Testis (tissue), 3 donors: ENCODE data around the gene ADCY9. TPM values are rescaled to one million over a fixed set of nuclear protein-coding genes. Genes with fewer than 3 reads are reported as not detected.

ENCODE experiments used
- DNase-seq: peaks from one replicate; pipeline ENCODE4 v3.0.0-alpha.2; 2019
- H3K27ac ChIP-seq, 2 donors: fragments of 200-600 bp; sonication (generic); one replicate each; pipeline ENCODE4 v1.5.1; 2019
- H3K27me3 ChIP-seq: fragments of 200-600 bp; sonication (generic); one replicate; pipeline ENCODE4 v1.5.1; 2019
- H3K36me3 ChIP-seq: fragments of 200-600 bp; sonication (generic); one replicate; pipeline ENCODE4 v1.5.1; 2017; ENCODE audit warnings: low read depth; ENCODE audit errors: missing control alignments
- H3K4me1 ChIP-seq: fragments of 200-600 bp; sonication (generic); one replicate; pipeline ENCODE4 v1.5.1; 2019
- H3K4me3 ChIP-seq, 2 donors: fragments of 200-600 bp; sonication (generic); one replicate each; pipeline ENCODE4 v1.5.1; 2017 to 2019
- H3K9me3 ChIP-seq: fragments of 200-600 bp; sonication (generic); one replicate; pipeline ENCODE4 v1.5.1; 2017
- CTCF ChIP-seq, 3 experiments: fragments of 450-650 bp in 2 of 3; fragments of 200-600 bp in 1 of 3; sonication (generic) in 1 of 3; IDR thresholded peaks; one replicate each; pipeline ENCODE4 v1.5.1; 2016 to 2019; ENCODE audit warnings: antibody characterized with exemption in 3 of 3, mild to moderate bottlenecking in 2 of 3, moderate library complexity in 1 of 3
- POLR2A ChIP-seq: fragments of 450-650 bp; IDR thresholded peaks from one replicate; pipeline ENCODE4 v1.6.1; 2017; ENCODE audit warnings: antibody characterized with exemption, mild to moderate bottlenecking, moderate library complexity
- WGBS, 2 donors: methylation state at CpG; one replicate each; pipeline ENCODE4 v1.1.5; 2018; 5-methylcytosine and 5-hydroxymethylcytosine counted together
- intact Hi-C: fragments of 100-400 bp; cut with DNase I; formaldehyde crosslinking; loops from one replicate; pipeline ENCODE4 v1.15.1; 2023; ENCODE audit warnings: low total_unique reads
- polyA plus RNA-seq: library from polyadenylated mRNA; stranded (reverse); fragments of 350-450 nt; fragmentation: Illumina TruSeq; extraction: RNeasy Lipid Tissue Mini Kit (QIAGEN cat#74804); gene quantifications from one replicate; pipeline ENCODE4 v1.2.3, GENCODE V29; 2014; ENCODE audit warnings: low read depth, low replicate concordance; ENCODE audit not compliant: insufficient read depth
- total RNA-seq, 2 donors: library from RNA; depleted of rRNA; stranded (reverse); fragments of >200 nt; gene quantifications; one replicate each; pipeline ENCODE4 v1.2.3, GENCODE V29; 2016

The ADCY9 gene
- total and polyA plus RNA-seq, 3 donors from 2014 or later: 19.0 to 77.2 (median 52.8) TPM

DNA sequence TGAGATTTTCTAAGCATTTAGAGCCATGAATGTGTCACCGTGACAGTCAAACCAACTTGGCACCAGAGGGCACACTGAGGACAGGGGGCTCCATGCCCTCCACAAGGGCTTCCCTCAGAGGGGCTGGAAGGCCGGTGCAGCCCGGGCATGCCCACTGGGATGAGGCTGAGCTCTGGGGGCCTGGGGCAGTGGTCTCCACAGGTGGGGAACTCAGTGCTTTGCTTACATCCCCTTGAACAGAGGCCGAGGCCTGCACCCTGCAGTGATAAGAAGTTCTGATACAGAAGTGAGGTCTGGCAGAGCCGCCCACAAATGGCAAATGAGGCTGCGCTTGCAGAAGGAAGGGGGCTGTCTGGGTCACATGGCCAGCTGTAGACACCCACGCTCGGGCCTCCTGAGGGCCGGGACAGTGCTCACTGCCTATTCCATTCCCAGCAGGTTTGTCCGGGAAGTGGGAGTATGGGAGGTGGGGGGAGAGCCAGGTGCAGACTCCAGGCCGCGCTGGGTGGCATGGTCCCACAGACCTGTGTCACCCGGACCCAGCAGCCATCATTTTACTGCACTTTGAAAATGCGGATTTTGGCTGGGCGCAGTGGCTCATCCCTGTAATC lies 118.9 kb downstream of the ADCY9 start:
- H3K27me3 ChIP-seq: no peaks in the 10 kb centered on the region
- H3K4me1 ChIP-seq: peaks cover 18% of the 10 kb centered on the region
- WGBS, 2 donors: 87 to 97% methylated on average over 7 to 15 of the region's 15 CpGs
- intact Hi-C loops: no loop called here
- no peaks in the 10 kb centered on the region for H3K9me3 ChIP-seq
- no peaks in the 10 kb centered on the region for H3K36me3 ChIP-seq
- TF ChIP-seq POLR2A (no peak), CTCF (IDR thresholded peaks at IDR 0.05) (no peak)
- H3K4me3 ChIP-seq: no peak overlapping the region
- no peak overlapping the region for H3K27ac ChIP-seq
- DNase-seq: no peak

DNA sequence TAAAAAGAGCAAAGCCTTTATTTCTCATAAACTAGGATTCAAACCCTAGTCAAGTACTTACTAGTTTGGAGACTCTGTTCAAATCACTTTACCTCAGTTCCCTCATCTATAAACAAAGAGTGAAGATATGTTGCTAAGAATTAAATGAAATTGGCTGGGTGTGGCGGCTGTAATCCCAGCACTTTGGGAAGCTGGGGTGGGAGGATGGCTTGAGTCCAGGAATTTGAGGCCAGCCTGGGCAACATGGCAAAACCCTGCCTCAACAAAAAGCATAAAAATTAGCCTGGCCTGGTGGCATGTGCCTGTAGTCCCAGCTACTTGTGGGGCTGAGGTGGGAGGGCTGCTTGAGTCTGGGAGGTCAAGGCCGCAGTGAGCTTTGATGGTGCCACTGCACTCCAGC lies 121.2 kb downstream of the ADCY9 start:
- H3K27me3 ChIP-seq: no peaks in the 10 kb centered on the region
- no peaks in the 10 kb centered on the region for H3K36me3 ChIP-seq
- WGBS, 2 donors: 39 to 42% methylated on average over 2 of the region's 2 CpGs
- TF ChIP-seq CTCF (IDR thresholded peaks at IDR 0.05): no peak
- TF ChIP-seq POLR2A: no peak
- peaks cover 12% of the 10 kb centered on the region for H3K4me1 ChIP-seq
- no peak overlapping the region for H3K4me3 ChIP-seq
- no peaks in the 10 kb centered on the region for H3K9me3 ChIP-seq
- H3K27ac ChIP-seq: no peak overlapping the region
- intact Hi-C loops: no loop called here
- no peak for DNase-seq

DNA sequence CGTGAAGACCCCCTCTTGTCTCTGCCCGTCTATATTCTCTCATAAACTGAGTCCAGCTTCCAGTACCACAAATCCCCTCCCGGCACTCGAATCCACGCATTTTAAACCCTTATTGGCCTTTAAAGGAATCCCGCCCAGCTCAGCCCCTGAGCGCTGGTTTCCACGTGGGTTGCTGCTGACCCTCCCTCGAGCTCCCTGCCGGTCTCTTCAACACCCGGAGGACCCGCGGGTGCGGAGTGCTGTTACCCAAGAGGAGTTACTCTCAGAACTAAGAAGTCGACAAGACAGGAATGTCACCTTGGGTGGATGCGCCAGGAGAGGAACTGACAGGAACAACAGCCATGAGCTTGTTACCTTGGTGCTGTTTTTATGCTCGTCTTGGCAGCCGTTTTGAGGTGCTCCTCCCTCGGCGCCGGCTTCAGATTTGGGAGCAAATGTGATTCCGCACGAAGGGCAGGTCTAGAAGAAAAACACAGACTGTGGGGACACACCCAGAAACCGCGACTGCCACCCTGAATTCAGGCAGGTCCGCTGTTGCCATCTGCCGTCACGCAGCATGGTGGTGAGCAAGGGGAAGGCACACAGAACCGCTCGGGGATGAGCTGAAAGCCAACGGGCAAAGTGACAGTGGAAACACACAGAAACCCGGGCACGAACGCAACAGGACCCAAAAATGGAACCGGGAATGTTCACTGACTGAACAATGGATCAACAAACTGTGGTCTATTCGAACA lies 123.0 kb downstream of the ADCY9 start:
- intact Hi-C loops: no loop called here
- H3K9me3 ChIP-seq: no peaks in the 10 kb centered on the region
- H3K36me3 ChIP-seq: no peaks in the 10 kb centered on the region
- TF ChIP-seq CTCF (IDR thresholded peaks at IDR 0.05) (no peak), POLR2A (no peak)
- H3K27me3 ChIP-seq: no peaks in the 10 kb centered on the region
- WGBS, 2 donors: 94 to 95% methylated on average over 35 to 36 of the region's 36 CpGs
- H3K4me3 ChIP-seq: no peak overlapping the region
- no peak overlapping the region for H3K27ac ChIP-seq
- no peak for DNase-seq
- no peaks in the 10 kb centered on the region for H3K4me1 ChIP-seq

DNA sequence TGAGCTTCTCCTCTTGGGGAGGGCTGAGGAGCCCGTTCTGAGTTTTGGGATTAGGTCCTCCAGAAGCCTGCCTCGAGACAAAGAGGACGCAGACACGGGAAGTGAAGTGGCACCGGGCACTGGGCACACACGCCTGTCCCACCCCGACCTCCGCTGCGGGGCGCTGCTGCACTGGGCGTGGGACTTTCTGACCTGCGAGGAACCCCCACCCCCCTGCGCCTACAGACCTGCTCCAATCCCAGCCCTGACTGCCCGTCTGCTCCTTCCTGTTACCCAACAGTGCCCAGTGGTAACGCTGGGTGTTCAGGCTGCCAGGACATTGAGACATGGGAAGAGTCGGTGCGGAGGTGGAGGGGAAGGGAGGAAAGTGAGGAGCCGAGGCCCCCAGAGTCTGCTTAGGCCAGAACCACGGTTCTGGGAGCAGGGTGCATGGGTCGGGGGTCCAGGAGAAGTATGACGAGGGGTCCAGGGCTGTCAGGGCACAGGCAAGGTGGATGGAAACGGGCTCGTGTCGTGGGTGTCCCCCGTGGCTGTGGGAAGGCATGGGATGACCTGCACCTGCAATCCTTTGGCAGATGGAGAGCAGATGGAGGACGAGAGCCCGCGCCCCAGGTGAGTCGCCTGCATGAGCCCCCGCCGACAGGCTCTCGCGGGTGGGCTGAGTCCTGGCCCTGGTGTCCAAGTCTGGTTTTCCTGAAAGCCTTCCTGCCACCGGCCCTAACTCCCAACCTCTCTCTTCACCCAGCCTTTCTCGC lies 123.8 kb downstream of the ADCY9 start:
- no peaks in the 10 kb centered on the region for H3K9me3 ChIP-seq
- WGBS, 2 donors: 87 to 89% methylated on average over 30 to 34 of the region's 35 CpGs

More for the DNA sequence above, 123.8 kb downstream of the ADCY9 start:
- no peaks in the 10 kb centered on the region for H3K4me1 ChIP-seq
- TF ChIP-seq POLR2A: no peak
- no peak for TF ChIP-seq CTCF (IDR thresholded peaks at IDR 0.05)
- DNase-seq: no peak
- no peaks in the 10 kb centered on the region for H3K27me3 ChIP-seq
- H3K36me3 ChIP-seq: no peaks in the 10 kb centered on the region
- no peak overlapping the region for H3K27ac ChIP-seq
- no peak overlapping the region for H3K4me3 ChIP-seq
- intact Hi-C loops: no loop called here
